Liver (tissue), 9 donors: ENCODE data around the gene SPATS2. TPM values are rescaled to one million over a fixed set of nuclear protein-coding genes. Genes with fewer than 3 reads are reported as not detected.

Experiments
- DNase-seq: peaks from one replicate; pipeline ENCODE4 v3.0.0-alpha.2; 2017; ENCODE audit warnings: low spot score
- H3K27ac ChIP-seq, 2 donors: one replicate each; pipeline ENCODE4 v1.7.0; 2013; ENCODE audit warnings: inconsistent platforms in 2 of 2, low read length in 2 of 2, control low read depth in 1 of 2, low read depth in 1 of 2, mild to moderate bottlenecking in 1 of 2
- H3K27me3 ChIP-seq, 4 donors: one replicate each; pipeline versions ENCODE4 v1.6.1 to v1.7.0; 2013; ENCODE audit warnings: low read length in 3 of 4, inconsistent platforms in 1 of 4, mild to moderate bottlenecking in 1 of 4, moderate library complexity in 1 of 4; ENCODE audit not compliant: control insufficient read depth in 4 of 4, insufficient read depth in 4 of 4
- H3K36me3 ChIP-seq, 4 donors: one replicate each; pipeline versions ENCODE4 v1.6.1 to v1.7.0; 2013; ENCODE audit warnings: low read length in 3 of 4, mild to moderate bottlenecking in 3 of 4, low read depth in 1 of 4, moderate library complexity in 1 of 4; ENCODE audit not compliant: control insufficient read depth in 4 of 4, insufficient read depth in 3 of 4
- H3K4me1 ChIP-seq, 4 donors: one replicate each; pipeline versions ENCODE4 v1.6.1 to v1.7.0; 2013; ENCODE audit warnings: low read length in 3 of 4, mild to moderate bottlenecking in 3 of 4, moderate library complexity in 1 of 4; ENCODE audit not compliant: control insufficient read depth in 4 of 4, insufficient read depth in 4 of 4
- H3K4me3 ChIP-seq, 3 donors: one replicate each; pipeline versions ENCODE4 v1.6.1 to v1.7.0; 2013; ENCODE audit warnings: low read length in 3 of 3, control low read depth in 1 of 3, low read depth in 1 of 3, mild to moderate bottlenecking in 1 of 3
- H3K9ac ChIP-seq, 2 donors: one replicate each; pipeline ENCODE4 v1.7.0; 2013; ENCODE audit warnings: low read length in 2 of 2, mild to moderate bottlenecking in 2 of 2, moderate library complexity in 2 of 2, control low read depth in 1 of 2, low read depth in 1 of 2
- H3K9me3 ChIP-seq, 4 donors: one replicate each; pipeline versions ENCODE4 v1.6.1 to v1.7.0; 2013; ENCODE audit warnings: low read length in 3 of 4; ENCODE audit not compliant: control insufficient read depth in 4 of 4
- FOXA1 ChIP-seq: IDR thresholded peaks from 2 replicates; pipeline ENCODE4 v1.6.1; 2016; ENCODE audit warnings: antibody characterized with exemption
- FOXA2 ChIP-seq: IDR thresholded peaks from 2 replicates; pipeline ENCODE4 v1.6.1; 2016; ENCODE audit warnings: antibody characterized with exemption
- HNF4G ChIP-seq: IDR thresholded peaks from 2 replicates; pipeline ENCODE4 v1.6.1; 2016; ENCODE audit warnings: antibody characterized with exemption
- NR2F2 ChIP-seq: IDR thresholded peaks from 2 replicates; pipeline ENCODE4 v1.6.1; 2016; ENCODE audit warnings: antibody characterized with exemption
- RAD21 ChIP-seq, 2 donors: IDR thresholded peaks; 2 replicates each; pipeline ENCODE4 v1.6.1; 2016; ENCODE audit warnings: antibody characterized with exemption in 2 of 2, mild to moderate bottlenecking in 2 of 2
- RXRA ChIP-seq, 2 donors: IDR thresholded peaks; 2 replicates each; pipeline ENCODE4 v1.6.1; 2017 to 2018; ENCODE audit warnings: antibody characterized with exemption in 2 of 2, mild to moderate bottlenecking in 1 of 2
- TAF1 ChIP-seq: conservative IDR thresholded peaks from 2 replicates; pipeline ENCODE4 v1.6.1; 2016; ENCODE audit warnings: antibody characterized with exemption, mild to moderate bottlenecking
- WGBS: extraction: QIAGEN DNeasy Blood & Tissue Kit; methylation state at CpG from one replicate; pipeline ENCODE4 v1.1.7; 2013; 5-methylcytosine and 5-hydroxymethylcytosine counted together
- polyA plus RNA-seq, 2 donors: library from polyadenylated mRNA; stranded (reverse) in 1 of 2; unstranded in 1 of 2; fragments of 200-250 nt in 1 of 2; fragments of >200 nt in 1 of 2; fragmentation: Nextera tagmentation in 1 of 2; extraction: Ambion mirVana in 1 of 2; gene quantifications; one replicate each; pipeline versions ENCODE4 v1.2.1 to v1.2.3, GENCODE V29; 2013 to 2015
- total RNA-seq, 2 donors: library from RNA; depleted of rRNA; stranded (reverse); fragments of >200 nt; gene quantifications; one replicate each; pipeline ENCODE4 v1.2.3, GENCODE V29; 2014
- TF ChIP-seq, protein P1 (sequence below): fragments of 150-350 bp; IDR thresholded peaks from 2 replicates; pipeline ENCODE4 v1.5.1; 2017; ENCODE audit warnings: improper control_type of control experiment, low read depth, low read length; ENCODE audit not compliant: missing input control
- donor health status: healthy.
- donor health status: healthy.
- donor health status: healthy.
- donor health status: healthy.
- donor health status: healthy.

The SPATS2 gene
- total and polyA plus RNA-seq, 4 donors = 2.4 to 5.2 (median 4.5) TPM

DNA sequence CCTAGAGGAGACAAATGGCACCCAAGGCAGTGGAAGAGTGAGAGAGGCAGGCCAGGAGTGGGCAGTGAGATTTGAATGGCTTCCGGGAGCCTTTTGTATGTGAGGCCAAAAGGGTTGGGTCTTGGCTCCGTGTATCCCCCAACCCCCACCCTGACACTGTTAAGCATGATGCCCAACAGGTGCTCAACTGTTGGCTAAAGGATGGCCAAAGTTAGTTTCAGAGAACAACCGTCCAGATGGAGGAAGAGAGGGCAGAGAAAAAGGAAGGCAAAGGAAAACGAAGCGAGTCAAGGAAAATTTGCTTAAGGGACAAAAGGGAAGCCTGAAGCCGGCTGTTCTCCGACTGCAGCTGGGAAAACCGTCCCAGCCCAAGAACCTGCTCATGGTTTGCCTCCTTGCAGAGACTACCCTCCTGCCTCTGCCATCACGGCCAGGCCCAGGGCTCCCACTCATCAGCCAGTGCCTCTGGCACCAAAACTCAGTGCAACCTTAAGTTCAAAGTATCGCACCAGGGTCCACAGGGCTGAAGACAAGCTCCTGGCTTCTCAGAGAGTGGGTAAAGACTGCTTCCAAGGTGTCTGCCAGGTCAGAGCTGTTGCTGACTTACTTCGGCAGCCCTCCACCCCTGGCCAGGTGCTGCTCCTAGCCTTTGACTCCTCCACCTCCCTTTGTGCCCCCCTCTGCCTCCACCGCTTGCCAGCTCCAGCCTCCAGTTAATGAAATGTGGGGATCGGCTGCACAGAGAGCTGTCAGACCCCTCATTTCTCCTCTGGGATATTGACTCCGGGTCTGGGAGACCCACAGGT is 26.1 kb upstream of the SPATS2 start:
- Histone ChIP-seq H3K9ac (no peak overlapping the region), H3K9me3 (no peaks in the 10 kb centered on the region), H3K4me1 (peaks cover 16 to 42% (median 28%) of the 10 kb centered on the region in 4 donors), H3K27me3 (peaks cover 0 to 8% (median under 1%) of the 10 kb centered on the region in 4 donors), H3K27ac (no peak overlapping the region), H3K4me3 (no peak overlapping the region), H3K36me3 (no peaks in the 10 kb centered on the region)
- no peak for TF ChIP-seq FOXA1
- no peak for TF ChIP-seq HNF4G
- TF ChIP-seq NR2F2 = no peak
- TF ChIP-seq, protein P1, sequence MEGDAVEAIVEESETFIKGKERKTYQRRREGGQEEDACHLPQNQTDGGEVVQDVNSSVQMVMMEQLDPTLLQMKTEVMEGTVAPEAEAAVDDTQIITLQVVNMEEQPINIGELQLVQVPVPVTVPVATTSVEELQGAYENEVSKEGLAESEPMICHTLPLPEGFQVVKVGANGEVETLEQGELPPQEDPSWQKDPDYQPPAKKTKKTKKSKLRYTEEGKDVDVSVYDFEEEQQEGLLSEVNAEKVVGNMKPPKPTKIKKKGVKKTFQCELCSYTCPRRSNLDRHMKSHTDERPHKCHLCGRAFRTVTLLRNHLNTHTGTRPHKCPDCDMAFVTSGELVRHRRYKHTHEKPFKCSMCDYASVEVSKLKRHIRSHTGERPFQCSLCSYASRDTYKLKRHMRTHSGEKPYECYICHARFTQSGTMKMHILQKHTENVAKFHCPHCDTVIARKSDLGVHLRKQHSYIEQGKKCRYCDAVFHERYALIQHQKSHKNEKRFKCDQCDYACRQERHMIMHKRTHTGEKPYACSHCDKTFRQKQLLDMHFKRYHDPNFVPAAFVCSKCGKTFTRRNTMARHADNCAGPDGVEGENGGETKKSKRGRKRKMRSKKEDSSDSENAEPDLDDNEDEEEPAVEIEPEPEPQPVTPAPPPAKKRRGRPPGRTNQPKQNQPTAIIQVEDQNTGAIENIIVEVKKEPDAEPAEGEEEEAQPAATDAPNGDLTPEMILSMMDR = no peak
- TF ChIP-seq FOXA2 = no peak
- WGBS = 63% methylated on average over 14 of the region's 14 CpGs
- DNase-seq = no peak

DNA sequence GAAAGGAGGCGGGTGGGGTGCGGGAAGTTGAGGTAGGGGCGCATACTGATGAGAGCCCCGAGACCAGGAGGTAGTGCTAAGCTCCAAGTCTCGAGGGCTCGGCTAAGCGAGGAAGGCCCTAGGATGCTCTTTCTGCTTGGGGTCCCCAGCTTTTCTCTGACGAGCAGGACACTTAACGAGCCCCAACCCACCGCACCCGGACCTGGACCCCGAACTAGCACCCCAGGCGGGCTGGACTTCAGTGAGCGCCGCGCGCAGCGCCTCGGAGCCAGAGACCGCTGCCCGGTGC is 25.5 kb upstream of the SPATS2 start:
- Histone ChIP-seq H3K4me3 (no peak overlapping the region), H3K36me3 (no peaks in the 10 kb centered on the region), H3K27me3 (peaks cover 0 to 6% (median 0%) of the 10 kb centered on the region in 4 donors), H3K9me3 (no peaks in the 10 kb centered on the region), H3K9ac (no peak overlapping the region), H3K27ac (no peak overlapping the region), H3K4me1 (peaks cover 18 to 45% (median 28%) of the 10 kb centered on the region in 4 donors)
- TF ChIP-seq, protein P1 = no peak
- no peak for TF ChIP-seq RXRA (IDR thresholded peaks at IDR 0.05)
- DNase-seq = no peak
- WGBS = 51% methylated on average over 21 of the region's 21 CpGs

DNA sequence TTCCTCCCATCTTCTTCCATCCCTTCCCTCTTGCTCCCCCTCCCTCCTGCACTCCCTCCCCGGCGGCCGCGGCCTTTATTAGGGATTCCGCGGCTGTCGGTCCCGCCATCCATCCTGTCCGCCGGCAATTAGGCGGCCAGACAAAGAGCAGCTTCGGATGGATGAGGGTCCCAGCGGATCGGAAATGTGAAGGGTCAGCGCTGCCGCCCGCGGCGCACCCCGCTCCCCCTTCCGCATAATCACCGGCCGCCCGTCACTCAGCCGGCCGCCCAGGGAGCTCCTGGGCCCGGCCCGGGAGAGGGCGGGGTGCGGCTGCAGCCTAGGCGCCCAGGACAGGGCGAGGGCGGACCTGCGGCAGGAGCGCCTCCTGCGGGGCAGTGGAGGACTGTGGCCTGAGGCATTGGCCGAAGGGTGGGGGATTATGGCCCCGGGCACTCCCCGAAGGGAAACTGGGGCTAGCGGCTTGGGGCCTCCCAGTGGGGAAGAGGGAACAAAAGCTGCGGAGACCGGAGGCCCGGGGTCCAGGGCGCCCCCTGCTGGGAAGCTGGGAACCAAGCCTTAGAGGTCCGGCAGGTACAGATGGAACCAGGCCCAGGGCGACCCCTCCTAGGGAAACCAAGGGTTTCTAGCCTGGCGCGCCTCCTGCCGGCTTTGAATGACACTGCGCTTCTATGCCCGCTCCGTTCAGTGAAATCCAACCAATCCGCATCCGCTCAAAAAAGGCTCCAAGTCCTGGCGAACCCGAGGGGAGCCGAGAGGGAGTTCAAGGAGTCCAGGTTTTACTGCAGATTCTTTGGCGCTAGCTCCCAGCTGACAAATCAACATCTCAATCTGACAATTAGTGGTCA is 25.0 kb upstream of the SPATS2 start:
- TF ChIP-seq, protein P1 = peak; percentile 59
- TF ChIP-seq RAD21 (IDR thresholded peaks at IDR 0.05) (peak; percentile 42 to 56), TAF1 (no peak)
- Histone ChIP-seq H3K9me3 (no peaks in the 10 kb centered on the region), H3K4me3 (peak overlapping the region in 1 of 3 donors; percentile 48), H3K36me3 (no peaks in the 10 kb centered on the region), H3K27me3 (peaks cover 0 to 4% (median 0%) of the 10 kb centered on the region in 4 donors), H3K4me1 (peaks cover 22 to 45% (median 31%) of the 10 kb centered on the region in 4 donors), H3K9ac (no peak overlapping the region), H3K27ac (no peak overlapping the region)
- DNase-seq = peak; percentile 82
- 5% methylated on average over 58 of the region's 58 CpGs for WGBS
